ENCODE measurements around the gene LMAN1L.

The LMAN1L gene

GRCh38 chr15:74799856-74800558 lies 12.6 kb upstream of the LMAN1L start:
- TF ChIP-seq POLR2AphosphoS5 (IDR thresholded peaks at IDR 0.05; ENCODE audit: low read depth, low read length) (peak; percentile 58; the same call in 1 of the 2 replicates), TAF1 (IDR thresholded peaks at IDR 0.05; ENCODE audit: low read depth, low read length) (no peak), POU2F2 (IDR thresholded peaks at IDR 0.05; ENCODE audit: low read depth, low read length) (peak; percentile 68), SPI1 (IDR thresholded peaks at IDR 0.05; ENCODE audit: low read depth, low read length) (peak; percentile 34; the same call in 1 of the 2 replicates), PAX5 (IDR thresholded peaks at IDR 0.05; ENCODE audit: insufficient read depth, low read length, severe bottlenecking) (no peak)
- FAIRE-seq = peak; percentile 99

GRCh38 chr15:74800559-74801094 lies 12.0 kb upstream of the LMAN1L start:
- TF ChIP-seq SPI1 (IDR thresholded peaks at IDR 0.05; ENCODE audit: low read depth, low read length) (no peak), POLR2A (IDR thresholded peaks at IDR 0.05; ENCODE audit: low read depth, low read length) (no peak), POU2F2 (IDR thresholded peaks at IDR 0.05; ENCODE audit: low read depth, low read length) (no peak), PAX5 (IDR thresholded peaks at IDR 0.05; ENCODE audit: insufficient read depth, low read length, severe bottlenecking) (no peak), TAF1 (IDR thresholded peaks at IDR 0.05; ENCODE audit: low read depth, low read length) (no peak), POLR2AphosphoS5 (IDR thresholded peaks at IDR 0.05; ENCODE audit: low read depth, low read length) (no peak)
- DNase-seq (ENCODE audit: insufficient read length, low spot score) (no peak), FAIRE-seq (peak; percentile 63)

More at GRCh38 chr15:74799856-74800558, 12.6 kb upstream of the LMAN1L start:
- peak; percentile 98 for DNase-seq (ENCODE audit: insufficient read length, low spot score)

GRCh38 chr15:74801311-74801997 lies 11.2 kb upstream of the LMAN1L start:
- TF ChIP-seq PAX5 (IDR thresholded peaks at IDR 0.05; ENCODE audit: insufficient read depth, low read length, severe bottlenecking) (no peak), POLR2A (IDR thresholded peaks at IDR 0.05; ENCODE audit: low read depth, low read length) (no peak), POU2F2 (IDR thresholded peaks at IDR 0.05; ENCODE audit: low read depth, low read length) (no peak), SPI1 (IDR thresholded peaks at IDR 0.05; ENCODE audit: low read depth, low read length) (no peak), TAF1 (IDR thresholded peaks at IDR 0.05; ENCODE audit: low read depth, low read length) (no peak), POLR2AphosphoS5 (IDR thresholded peaks at IDR 0.05; ENCODE audit: low read depth, low read length) (no peak)
- no peak for FAIRE-seq
- no peak for DNase-seq (ENCODE audit: insufficient read length, low spot score)

- FAIRE-seq (no peak), DNase-seq (ENCODE audit: insufficient read length, low spot score) (no peak)
- TF ChIP-seq POLR2AphosphoS5 (IDR thresholded peaks at IDR 0.05; ENCODE audit: low read depth, low read length) (no peak), SPI1 (IDR thresholded peaks at IDR 0.05; ENCODE audit: low read depth, low read length) (no peak), PAX5 (IDR thresholded peaks at IDR 0.05; ENCODE audit: insufficient read depth, low read length, severe bottlenecking) (no peak), TAF1 (IDR thresholded peaks at IDR 0.05; ENCODE audit: low read depth, low read length) (no peak)
These were observed 10.3 kb upstream of the LMAN1L start for GRCh38 chr15:74802290-74802689.

- DNase-seq (ENCODE audit: insufficient read length, low spot score) (no peak), FAIRE-seq (no peak)
- no peak for TF ChIP-seq POLR2A (IDR thresholded peaks at IDR 0.05; ENCODE audit: low read depth, low read length)
- no peak for TF ChIP-seq POU2F2 (IDR thresholded peaks at IDR 0.05; ENCODE audit: low read depth, low read length)
- no peak for TF ChIP-seq TAF1 (IDR thresholded peaks at IDR 0.05; ENCODE audit: low read depth, low read length)
- TF ChIP-seq PAX5 (IDR thresholded peaks at IDR 0.05; ENCODE audit: insufficient read depth, low read length, severe bottlenecking) = no peak
- no peak for TF ChIP-seq POLR2AphosphoS5 (IDR thresholded peaks at IDR 0.05; ENCODE audit: low read depth, low read length)
- no peak for TF ChIP-seq SPI1 (IDR thresholded peaks at IDR 0.05; ENCODE audit: low read depth, low read length)
These were observed 9.7 kb upstream of the LMAN1L start for GRCh38 chr15:74802862-74803447.

- peak; percentile 33 for FAIRE-seq
These were observed 7.7 kb upstream of the LMAN1L start for GRCh38 chr15:74804935-74805334.

GRCh38 chr15:74807282-74807681 lies 5.4 kb upstream of the LMAN1L start:
- no peak for DNase-seq (ENCODE audit: insufficient read length, low spot score)
- no peak for FAIRE-seq
- no peak for TF ChIP-seq SPI1 (IDR thresholded peaks at IDR 0.05; ENCODE audit: low read depth, low read length)
- no peak for TF ChIP-seq POLR2AphosphoS5 (IDR thresholded peaks at IDR 0.05; ENCODE audit: low read depth, low read length)
- TF ChIP-seq POU2F2 (IDR thresholded peaks at IDR 0.05; ENCODE audit: low read depth, low read length) = no peak
- no peak for TF ChIP-seq POLR2A (IDR thresholded peaks at IDR 0.05; ENCODE audit: low read depth, low read length)
- TF ChIP-seq PAX5 (IDR thresholded peaks at IDR 0.05; ENCODE audit: insufficient read depth, low read length, severe bottlenecking) = no peak
- TF ChIP-seq TAF1 (IDR thresholded peaks at IDR 0.05; ENCODE audit: low read depth, low read length) = no peak

More at GRCh38 chr15:74804935-74805334, 7.7 kb upstream of the LMAN1L start:
- no peak for DNase-seq (ENCODE audit: insufficient read length, low spot score)
- TF ChIP-seq SPI1 (IDR thresholded peaks at IDR 0.05; ENCODE audit: low read depth, low read length) (no peak), POU2F2 (IDR thresholded peaks at IDR 0.05; ENCODE audit: low read depth, low read length) (no peak), TAF1 (IDR thresholded peaks at IDR 0.05; ENCODE audit: low read depth, low read length) (no peak), POLR2A (IDR thresholded peaks at IDR 0.05; ENCODE audit: low read depth, low read length) (no peak), POLR2AphosphoS5 (IDR thresholded peaks at IDR 0.05; ENCODE audit: low read depth, low read length) (no peak), PAX5 (IDR thresholded peaks at IDR 0.05; ENCODE audit: insufficient read depth, low read length, severe bottlenecking) (no peak)

GRCh38 chr15:74808078-74808839 lies 4.4 kb upstream of the LMAN1L start:
- no peak for FAIRE-seq
- DNase-seq (ENCODE audit: insufficient read length, low spot score) = no peak
- no peak for TF ChIP-seq SPI1 (IDR thresholded peaks at IDR 0.05; ENCODE audit: low read depth, low read length)
- TF ChIP-seq POLR2A (IDR thresholded peaks at IDR 0.05; ENCODE audit: low read depth, low read length) = no peak
- TF ChIP-seq POLR2AphosphoS5 (IDR thresholded peaks at IDR 0.05; ENCODE audit: low read depth, low read length) = no peak
- no peak for TF ChIP-seq TAF1 (IDR thresholded peaks at IDR 0.05; ENCODE audit: low read depth, low read length)
- no peak for TF ChIP-seq POU2F2 (IDR thresholded peaks at IDR 0.05; ENCODE audit: low read depth, low read length)
- no peak for TF ChIP-seq PAX5 (IDR thresholded peaks at IDR 0.05; ENCODE audit: insufficient read depth, low read length, severe bottlenecking)

All from GM12891 (cell line).